Activated CD8-positive, alpha-beta memory T cell treated with anti-CD3 and anti-CD28 coated beads, Interleukin-2, amount 50 U/mL, for 48 hours (primary cell): ENCODE measurements around the gene RMND5B.
A peak's percentile ranks its signal among the peaks of the same experiment; 100 is the strongest.

Experiments used
- DNase-seq: peaks from one replicate; pipeline ENCODE4 v3.0.0-alpha.2; 2020

Gene RMND5B

GRCh38 chr5:178177569-178177968, 46.8 kb downstream of the RMND5B start:
- no peak for DNase-seq

GRCh38 chr5:178180141-178180863, 49.5 kb downstream of the RMND5B start:
- DNase-seq: no peak

GRCh38 chr5:178182158-178182876, 51.5 kb downstream of the RMND5B start:
- DNase-seq: no peak

- no peak for DNase-seq
Observed at GRCh38 chr5:178186427-178186826, 55.6 kb downstream of the RMND5B start.

GRCh38 chr5:178187014-178187413, 56.2 kb downstream of the RMND5B start, which contains the start of gene GMCL2:
GMCL2 (minus strand) TSS chr5:178187371; CDS start chr5:178187299, 72 bp downstream.
- DNase-seq: no peak

- no peak for DNase-seq
Observed at GRCh38 chr5:178189433-178189832, 58.6 kb downstream of the RMND5B start.

- no peak for DNase-seq
Observed at GRCh38 chr5:178191661-178192060, 60.8 kb downstream of the RMND5B start.

- no peak for DNase-seq
Observed at GRCh38 chr5:178192244-178192643, 61.4 kb downstream of the RMND5B start.

- no peak for DNase-seq
Observed at GRCh38 chr5:178192787-178193186, 62.0 kb downstream of the RMND5B start.

- no peak for DNase-seq
Observed at GRCh38 chr5:178193251-178193809, 62.5 kb downstream of the RMND5B start.

GRCh38 chr5:178194026-178194425, 63.2 kb downstream of the RMND5B start:
- DNase-seq: no peak

GRCh38 chr5:178196281-178196812, 65.5 kb downstream of the RMND5B start:
- DNase-seq: peak; percentile 22

- DNase-seq: no peak
Observed at GRCh38 chr5:178196986-178197385, 66.2 kb downstream of the RMND5B start.

- peak; percentile 25 for DNase-seq
Observed at GRCh38 chr5:178198151-178198550, 67.3 kb downstream of the RMND5B start.

GRCh38 chr5:178198706-178199105, 67.9 kb downstream of the RMND5B start:
- DNase-seq: peak; percentile 32

GRCh38 chr5:178199581-178200434, 69.0 kb downstream of the RMND5B start:
- no peak for DNase-seq
